GM12878 (cell line): ENCODE data around the gene AIG1. TPM values are rescaled to one million over a fixed set of nuclear protein-coding genes. Genes with fewer than 3 reads are reported as not detected.

ENCODE experiments used
- ATAC-seq: fragments of 200-7000 bp; cut with Tn5 transposase; 3 replicates; pipeline ENCODE4 v1.9.1; 2020; ENCODE audit warnings: mild to moderate bottlenecking, moderate library complexity
- BruUV-seq: library from RNA; stranded (reverse); fragments of 400-500 nt; replicated peaks from 2 replicates; lab custom pipeline; 2021; lab: Mats Ljungman, UMichigan
- CTCF ChIA-PET: fragments of 300-600 bp; sonication (Branson Sonifier 250); formaldehyde crosslinking; extraction: SDS; loops from one replicate; lab custom pipeline; 2021; ENCODE audit warnings: inconsistent platforms; lab: Yijun Ruan, JAX
- POLR2A ChIA-PET: fragments of 350-600 bp; formaldehyde crosslinking; extraction: SDS; loops from one replicate; lab custom pipeline; 2021; ENCODE audit warnings: inconsistent platforms; lab: Charles Lee
- RAD21 ChIA-PET: fragments of 300-600 bp; sonication (Branson Sonifier 250); formaldehyde crosslinking; loops from one replicate; lab custom pipeline; 2023; ENCODE audit warnings: antibody characterized with exemption; ENCODE audit not compliant: unreplicated experiment; lab: Charles Lee
- SMC1A ChIA-PET: fragments of 300-600 bp; sonication (Branson Sonifier 250); formaldehyde crosslinking; loops from one replicate; lab custom pipeline; 2023; ENCODE audit not compliant: unreplicated experiment, uncharacterized antibody; lab: Charles Lee
- DNase-seq: peaks from one replicate; pipeline ENCODE4 v3.0.0-alpha.2; 2011; ENCODE audit warnings: low read depth, low spot score
- FAIRE-seq: peaks from 3 replicates; lab custom pipeline; 2011; peaks lifted over from hg19 to GRCh38; lab: Jason Lieb, UNC
- H2AFZ ChIP-seq: 2 replicates; pipeline ENCODE4 v1.6.0; 2011; ENCODE audit warnings: low read depth, low read length, control low read depth; ENCODE audit not compliant: control insufficient read depth
- H3K27ac ChIP-seq: 2 replicates; pipeline ENCODE4 v1.5.1; 2011; ENCODE audit warnings: control low read depth; ENCODE audit not compliant: control insufficient read depth, insufficient read depth
- H3K27me3 ChIP-seq, 2 experiments: replicated peaks in 1 of 2; 2 replicates each; pipeline versions ENCODE4 v1.6.0 to v1.6.1; 2011; ENCODE audit warnings: low read length in 1 of 2; ENCODE audit not compliant: control insufficient read depth in 2 of 2, insufficient read depth in 2 of 2
- H3K36me3 ChIP-seq, 2 experiments: 2 replicates each; pipeline ENCODE4 v1.5.1; 2011; ENCODE audit warnings: low read length in 1 of 2; ENCODE audit not compliant: control insufficient read depth in 2 of 2, insufficient read depth in 2 of 2
- H3K4me1 ChIP-seq: 2 replicates; pipeline ENCODE4 v1.6.1; 2011; ENCODE audit warnings: mild to moderate bottlenecking, low read length, moderate library complexity, mixed read lengths; ENCODE audit not compliant: control insufficient read depth, insufficient read depth
- H3K4me2 ChIP-seq: 2 replicates; pipeline ENCODE4 v1.6.0; 2011; ENCODE audit warnings: control low read depth; ENCODE audit not compliant: control insufficient read depth, insufficient read depth
- H3K4me3 ChIP-seq: fragments of 200-600 bp; sonication (generic); 2 replicates; pipeline ENCODE4 v1.5.1; 2016
- H3K79me2 ChIP-seq: 2 replicates; pipeline ENCODE4 v1.6.0; 2011; ENCODE audit warnings: low read length; ENCODE audit not compliant: control insufficient read depth, insufficient read depth
- H3K9ac ChIP-seq: 2 replicates; pipeline ENCODE4 v1.8.0; 2011; ENCODE audit warnings: low read length, control low read depth, mixed read lengths; ENCODE audit not compliant: control insufficient read depth, insufficient read depth
- H3K9me3 ChIP-seq: replicated peaks from 3 replicates; pipeline ENCODE4 v1.5.1; 2011; ENCODE audit warnings: mild to moderate bottlenecking, low read length; ENCODE audit not compliant: control insufficient read depth, insufficient read depth
- H4K20me1 ChIP-seq: 2 replicates; pipeline ENCODE4 v1.6.0; 2011; ENCODE audit not compliant: control insufficient read depth, insufficient read depth
- CBX5 ChIP-seq: sonication (generic); IDR thresholded peaks from 2 replicates; pipeline ENCODE4 v1.6.1; 2016; ENCODE audit warnings: low read depth, moderate library complexity, mild to moderate bottlenecking, inconsistent platforms
- EED ChIP-seq: sonication (generic); IDR thresholded peaks from 2 replicates; pipeline ENCODE4 v1.6.1; 2016; ENCODE audit warnings: antibody characterized with exemption, low read depth
- ETV6 ChIP-seq, 2 experiments: fragments of 450-650 bp in 1 of 2; IDR thresholded peaks in 1 of 2; conservative IDR thresholded peaks in 1 of 2; 2 replicates each; pipeline ENCODE4 v1.6.1; 2014; ENCODE audit warnings: antibody characterized with exemption in 1 of 2, borderline replicate concordance in 1 of 2, low read depth in 1 of 2, mild to moderate bottlenecking in 1 of 2, moderate library complexity in 1 of 2
- IRF4 ChIP-seq: IDR thresholded peaks from 2 replicates; pipeline ENCODE4 v1.6.1; 2011; ENCODE audit warnings: low read depth, low read length
- MEF2A ChIP-seq: IDR thresholded peaks from 2 replicates; pipeline ENCODE4 v1.6.1; 2011; ENCODE audit warnings: low read depth, mild to moderate bottlenecking, low read length, moderate library complexity; ENCODE audit not compliant: insufficient read depth
- MTA3 ChIP-seq: IDR thresholded peaks from 2 replicates; pipeline ENCODE4 v1.6.1; 2012; ENCODE audit warnings: low read length, inconsistent platforms, borderline replicate concordance
- RB1 ChIP-seq: fragments of 450-650 bp; formaldehyde crosslinking; IDR thresholded peaks from 2 replicates; pipeline ENCODE4 v1.6.1; 2017; ENCODE audit warnings: mild to moderate bottlenecking, borderline replicate concordance
- RBBP5 ChIP-seq: fragments of 200-600 bp; sonication (generic); conservative IDR thresholded peaks from 2 replicates; pipeline ENCODE4 v1.6.1; 2016
- SMC3 ChIP-seq: IDR thresholded peaks from 2 replicates; pipeline ENCODE4 v1.6.1; 2011; ENCODE audit warnings: low read length, improper control_type of control experiment, borderline replicate concordance
- WRNIP1 ChIP-seq: IDR thresholded peaks from 2 replicates; pipeline ENCODE4 v1.6.1; 2011; ENCODE audit warnings: low read depth, low read length, improper control_type of control experiment, borderline replicate concordance
- ZBED1 ChIP-seq: IDR thresholded peaks from 2 replicates; pipeline ENCODE4 v1.6.1; 2016; ENCODE audit warnings: borderline replicate concordance
- WGBS: methylation state at CpG from one replicate; pipeline ENCODE4 v1.1.6; 2016; ENCODE audit warnings: low lambda C conversion rate; ENCODE audit not compliant: insufficient replicate concordance, insufficient coverage; ENCODE audit errors: missing lambda C conversion rate; 5-methylcytosine and 5-hydroxymethylcytosine counted together
- in situ Hi-C: fragments of 300-500 bp; cut with MboI; formaldehyde crosslinking; loops from 9 replicates; pipeline ENCODE4 v1.14.3; 2018; ENCODE audit warnings: mixed read lengths
- intact Hi-C: fragments of 100-400 bp; cut with micrococcal nuclease; formaldehyde crosslinking; loops from one replicate; pipeline ENCODE4 v1.14.2; 2022; ENCODE audit not compliant: unreplicated experiment
- polyA plus RNA-seq, 11 experiments: library from polyadenylated mRNA; depleted of rRNA in 4 of 11; unstranded in 6 of 11; stranded (reverse) in 5 of 11; fragments of >200 nt; fragmentation: Nextera tagmentation in 4 of 11; fragmentation: Illumina TruSeq in 1 of 11; extraction: Ambion mirVana in 4 of 11; extraction: Trizol in 1 of 11; gene quantifications; 1 replicate in 1 of 11; 2 replicates in 10 of 11; pipeline versions ENCODE4 v1.2.1 to v1.2.3, GENCODE V29; 2011 to 2016; ENCODE audit warnings: inconsistent platforms in 2 of 11, missing spikeins in 2 of 11, low read depth in 1 of 11
- total RNA-seq, 4 experiments: library from RNA; depleted of rRNA in 3 of 4; stranded (reverse); fragments of >200 nt in 3 of 4; fragmentation: Illumina TruSeq in 1 of 4; extraction: Trizol in 1 of 4; gene quantifications; 2 replicates each; pipeline versions ENCODE4 v1.2.1 to v1.2.3, GENCODE V29; 2013 to 2021
- TF ChIP-seq, protein P1 (sequence below): IDR thresholded peaks from 2 replicates; pipeline ENCODE4 v1.6.1; 2012; ENCODE audit warnings: mild to moderate bottlenecking, low read depth, low read length
- TF ChIP-seq, protein P2 (sequence below): fragments of 450-650 bp; IDR thresholded peaks from 2 replicates; pipeline ENCODE4 v1.6.1; 2014; ENCODE audit warnings: mild to moderate bottlenecking
- TF ChIP-seq, protein P3 (sequence below): fragments of 450-650 bp; IDR thresholded peaks from 2 replicates; pipeline ENCODE4 v1.6.1; 2017; ENCODE audit warnings: antibody characterized with exemption, mild to moderate bottlenecking, moderate library complexity
- TF ChIP-seq, protein P4 (sequence below): fragments of 450-650 bp; IDR thresholded peaks from 2 replicates; pipeline ENCODE4 v1.6.1; 2017; ENCODE audit warnings: borderline replicate concordance

AIG1 gene
- total and polyA plus RNA-seq, 10 of the 15 experiments (the other 5 are each of a cell fraction or from before 2014, with no cell fraction given), result 27.0 to 74.5 (median 36.4) TPM

DNA sequence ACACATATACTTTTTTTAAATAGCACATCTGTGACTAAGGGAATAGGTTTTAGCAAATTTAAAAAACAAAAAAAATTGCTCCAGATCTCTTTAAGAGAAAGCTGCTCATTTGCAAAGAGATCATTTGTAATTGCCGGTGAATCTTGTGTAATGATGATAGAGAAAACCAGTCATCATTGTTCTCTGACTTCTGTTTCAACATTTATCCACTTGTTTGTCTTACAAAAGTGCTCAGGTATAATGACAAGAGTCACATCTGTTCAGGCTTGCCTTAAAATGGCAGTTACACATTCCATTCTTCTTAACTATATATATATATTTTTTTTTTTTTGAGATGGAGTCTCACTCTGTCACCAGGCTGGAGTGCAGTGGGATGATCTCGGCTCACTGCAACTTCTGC, 165.2 kb downstream of the AIG1 start (continued):
- TF ChIP-seq, protein P1, sequence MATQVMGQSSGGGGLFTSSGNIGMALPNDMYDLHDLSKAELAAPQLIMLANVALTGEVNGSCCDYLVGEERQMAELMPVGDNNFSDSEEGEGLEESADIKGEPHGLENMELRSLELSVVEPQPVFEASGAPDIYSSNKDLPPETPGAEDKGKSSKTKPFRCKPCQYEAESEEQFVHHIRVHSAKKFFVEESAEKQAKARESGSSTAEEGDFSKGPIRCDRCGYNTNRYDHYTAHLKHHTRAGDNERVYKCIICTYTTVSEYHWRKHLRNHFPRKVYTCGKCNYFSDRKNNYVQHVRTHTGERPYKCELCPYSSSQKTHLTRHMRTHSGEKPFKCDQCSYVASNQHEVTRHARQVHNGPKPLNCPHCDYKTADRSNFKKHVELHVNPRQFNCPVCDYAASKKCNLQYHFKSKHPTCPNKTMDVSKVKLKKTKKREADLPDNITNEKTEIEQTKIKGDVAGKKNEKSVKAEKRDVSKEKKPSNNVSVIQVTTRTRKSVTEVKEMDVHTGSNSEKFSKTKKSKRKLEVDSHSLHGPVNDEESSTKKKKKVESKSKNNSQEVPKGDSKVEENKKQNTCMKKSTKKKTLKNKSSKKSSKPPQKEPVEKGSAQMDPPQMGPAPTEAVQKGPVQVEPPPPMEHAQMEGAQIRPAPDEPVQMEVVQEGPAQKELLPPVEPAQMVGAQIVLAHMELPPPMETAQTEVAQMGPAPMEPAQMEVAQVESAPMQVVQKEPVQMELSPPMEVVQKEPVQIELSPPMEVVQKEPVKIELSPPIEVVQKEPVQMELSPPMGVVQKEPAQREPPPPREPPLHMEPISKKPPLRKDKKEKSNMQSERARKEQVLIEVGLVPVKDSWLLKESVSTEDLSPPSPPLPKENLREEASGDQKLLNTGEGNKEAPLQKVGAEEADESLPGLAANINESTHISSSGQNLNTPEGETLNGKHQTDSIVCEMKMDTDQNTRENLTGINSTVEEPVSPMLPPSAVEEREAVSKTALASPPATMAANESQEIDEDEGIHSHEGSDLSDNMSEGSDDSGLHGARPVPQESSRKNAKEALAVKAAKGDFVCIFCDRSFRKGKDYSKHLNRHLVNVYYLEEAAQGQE, result no peak
- no peak for TF ChIP-seq WRNIP1
- TF ChIP-seq MTA3, result no peak
- no peak for TF ChIP-seq MEF2A

DNA sequence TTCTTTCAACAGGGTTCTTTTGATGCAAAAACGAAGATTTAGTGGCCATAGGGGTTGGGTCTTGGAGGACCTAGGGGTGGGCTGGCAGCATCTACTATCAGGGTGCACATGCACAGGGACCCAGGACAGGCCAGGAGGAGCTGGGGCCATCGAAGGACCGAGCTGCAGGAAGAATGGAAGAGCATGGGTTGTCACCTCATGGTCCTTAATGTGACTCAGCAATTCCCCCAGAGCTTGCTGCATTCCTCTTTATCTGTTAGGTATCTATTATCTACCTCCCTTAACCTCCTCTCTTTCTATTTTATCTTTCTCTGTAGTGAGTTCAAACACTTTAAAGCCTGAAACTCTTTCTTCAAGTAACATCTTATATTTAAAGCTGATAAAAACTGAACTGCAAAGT, 167.0 kb downstream of the AIG1 start:
- no peaks in the 10 kb centered on the region for H3K36me3 ChIP-seq
- FAIRE-seq, result no peak
- no peak overlapping the region for H3K27ac ChIP-seq
- H2AFZ ChIP-seq, result no peak overlapping the region
- H4K20me1 ChIP-seq, result no peaks in the 10 kb centered on the region
- no peak overlapping the region for H3K4me3 ChIP-seq
- BruUV-seq, result no TSS peak
- DNase-seq, result no peak
- no peak overlapping the region for H3K4me2 ChIP-seq
- ChIA-PET RAD21 (no interaction called here), CTCF (no interaction called here), SMC1A (interaction anchor here (0.6 to 0.8 kb wide), 3 partner anchors 9 to 40 kb away, joined by 3 read pairs; no protein-coding TSS in a partner anchor)
- no peak for ATAC-seq
- in situ Hi-C loops (no loop called here), intact Hi-C loops (no loop called here)
- 62% methylated on average over 3 of the region's 3 CpGs for WGBS
- H3K4me1 ChIP-seq, result no peaks in the 10 kb centered on the region
- no peak overlapping the region for H3K9ac ChIP-seq
- H3K9me3 ChIP-seq, result no peaks in the 10 kb centered on the region
- TF ChIP-seq, protein P2, sequence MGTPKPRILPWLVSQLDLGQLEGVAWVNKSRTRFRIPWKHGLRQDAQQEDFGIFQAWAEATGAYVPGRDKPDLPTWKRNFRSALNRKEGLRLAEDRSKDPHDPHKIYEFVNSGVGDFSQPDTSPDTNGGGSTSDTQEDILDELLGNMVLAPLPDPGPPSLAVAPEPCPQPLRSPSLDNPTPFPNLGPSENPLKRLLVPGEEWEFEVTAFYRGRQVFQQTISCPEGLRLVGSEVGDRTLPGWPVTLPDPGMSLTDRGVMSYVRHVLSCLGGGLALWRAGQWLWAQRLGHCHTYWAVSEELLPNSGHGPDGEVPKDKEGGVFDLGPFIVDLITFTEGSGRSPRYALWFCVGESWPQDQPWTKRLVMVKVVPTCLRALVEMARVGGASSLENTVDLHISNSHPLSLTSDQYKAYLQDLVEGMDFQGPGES, result no peak
- TF ChIP-seq EED (no peak), ETV6 (conservative IDR thresholded peaks at IDR 0.05 in 1 of 2, IDR thresholded peaks at IDR 0.05 in 1 of 2; ENCODE audit: borderline replicate concordance in 1 of 2, low read depth in 1 of 2) (no peak), RB1 (no peak), IRF4 (no peak), CBX5 (no peak), SMC3 (no peak), ZBED1 (no peak), RBBP5 (no peak)
- TF ChIP-seq, protein P3, sequence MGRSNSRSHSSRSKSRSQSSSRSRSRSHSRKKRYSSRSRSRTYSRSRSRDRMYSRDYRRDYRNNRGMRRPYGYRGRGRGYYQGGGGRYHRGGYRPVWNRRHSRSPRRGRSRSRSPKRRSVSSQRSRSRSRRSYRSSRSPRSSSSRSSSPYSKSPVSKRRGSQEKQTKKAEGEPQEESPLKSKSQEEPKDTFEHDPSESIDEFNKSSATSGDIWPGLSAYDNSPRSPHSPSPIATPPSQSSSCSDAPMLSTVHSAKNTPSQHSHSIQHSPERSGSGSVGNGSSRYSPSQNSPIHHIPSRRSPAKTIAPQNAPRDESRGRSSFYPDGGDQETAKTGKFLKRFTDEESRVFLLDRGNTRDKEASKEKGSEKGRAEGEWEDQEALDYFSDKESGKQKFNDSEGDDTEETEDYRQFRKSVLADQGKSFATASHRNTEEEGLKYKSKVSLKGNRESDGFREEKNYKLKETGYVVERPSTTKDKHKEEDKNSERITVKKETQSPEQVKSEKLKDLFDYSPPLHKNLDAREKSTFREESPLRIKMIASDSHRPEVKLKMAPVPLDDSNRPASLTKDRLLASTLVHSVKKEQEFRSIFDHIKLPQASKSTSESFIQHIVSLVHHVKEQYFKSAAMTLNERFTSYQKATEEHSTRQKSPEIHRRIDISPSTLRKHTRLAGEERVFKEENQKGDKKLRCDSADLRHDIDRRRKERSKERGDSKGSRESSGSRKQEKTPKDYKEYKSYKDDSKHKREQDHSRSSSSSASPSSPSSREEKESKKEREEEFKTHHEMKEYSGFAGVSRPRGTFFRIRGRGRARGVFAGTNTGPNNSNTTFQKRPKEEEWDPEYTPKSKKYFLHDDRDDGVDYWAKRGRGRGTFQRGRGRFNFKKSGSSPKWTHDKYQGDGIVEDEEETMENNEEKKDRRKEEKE, result no peak
- TF ChIP-seq, protein P4, sequence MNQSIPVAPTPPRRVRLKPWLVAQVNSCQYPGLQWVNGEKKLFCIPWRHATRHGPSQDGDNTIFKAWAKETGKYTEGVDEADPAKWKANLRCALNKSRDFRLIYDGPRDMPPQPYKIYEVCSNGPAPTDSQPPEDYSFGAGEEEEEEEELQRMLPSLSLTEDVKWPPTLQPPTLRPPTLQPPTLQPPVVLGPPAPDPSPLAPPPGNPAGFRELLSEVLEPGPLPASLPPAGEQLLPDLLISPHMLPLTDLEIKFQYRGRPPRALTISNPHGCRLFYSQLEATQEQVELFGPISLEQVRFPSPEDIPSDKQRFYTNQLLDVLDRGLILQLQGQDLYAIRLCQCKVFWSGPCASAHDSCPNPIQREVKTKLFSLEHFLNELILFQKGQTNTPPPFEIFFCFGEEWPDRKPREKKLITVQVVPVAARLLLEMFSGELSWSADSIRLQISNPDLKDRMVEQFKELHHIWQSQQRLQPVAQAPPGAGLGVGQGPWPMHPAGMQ, result no peak
- TF ChIP-seq, all 136 proteins: peak for 0
- Histone ChIP-seq H3K79me2 (no peaks in the 10 kb centered on the region), H3K27me3 (no peaks in the 10 kb centered on the region)
- POLR2A ChIA-PET, result no interaction called here
